Psoas muscle (tissue), 8 donors: Measurements from ENCODE around the gene KDM3A. TPM values are rescaled to one million over a fixed set of nuclear protein-coding genes. Genes with fewer than 3 reads are reported as not detected.

ENCODE experiments used
- ATAC-seq, 4 donors: fragments of 200-7000 bp; cut with Tn5 transposase; one replicate each; pipeline ENCODE4 v1.9.1; 2020; ENCODE audit warnings: moderate library complexity in 3 of 4, mild to moderate bottlenecking in 2 of 4
- DNase-seq, 2 donors: peaks; one replicate each; pipeline ENCODE4 v3.0.0-alpha.2; 2020
- H3K27ac ChIP-seq: fragments of 200-600 bp; one replicate; pipeline ENCODE4 v1.8.0; 2022
- H3K27me3 ChIP-seq, 3 donors: fragments of 200-600 bp in 1 of 3; one replicate each; pipeline versions ENCODE4 v1.6.1 to v1.8.0; 2013 to 2022; ENCODE audit warnings: low read length in 2 of 3, mild to moderate bottlenecking in 2 of 3, moderate library complexity in 1 of 3; ENCODE audit not compliant: insufficient read depth in 3 of 3
- H3K36me3 ChIP-seq, 2 donors: fragments of 200-600 bp in 1 of 2; one replicate each; pipeline versions ENCODE4 v1.6.1 to v1.8.0; 2013 to 2022; ENCODE audit warnings: low read depth in 1 of 2, mild to moderate bottlenecking in 1 of 2, moderate library complexity in 1 of 2; ENCODE audit not compliant: insufficient read depth in 1 of 2
- H3K4me1 ChIP-seq: fragments of 200-600 bp; one replicate; pipeline ENCODE4 v1.8.0; 2022
- H3K4me3 ChIP-seq: fragments of 200-600 bp; one replicate; pipeline ENCODE4 v1.8.0; 2022; ENCODE audit warnings: mild to moderate bottlenecking
- H3K9me3 ChIP-seq: fragments of 200-600 bp; one replicate; pipeline ENCODE4 v1.8.0; 2022
- CTCF ChIP-seq: fragments of 200-600 bp; IDR thresholded peaks from one replicate; pipeline ENCODE4 v1.8.0; 2022; ENCODE audit warnings: antibody characterized with exemption
- WGBS, 3 donors: extraction: QIAGEN DNeasy Blood & Tissue Kit; methylation state at CpG; one replicate each; pipeline versions ENCODE4 v1.1.6 to v1.1.7; 2013; 5-methylcytosine and 5-hydroxymethylcytosine counted together
- intact Hi-C, 2 donors: fragments of 100-400 bp; cut with DNase I; formaldehyde crosslinking; loops; one replicate each; pipeline versions ENCODE4 v1.11.0 to v1.14.2; 2022
- polyA plus RNA-seq, 3 donors: library from polyadenylated mRNA; stranded (reverse); fragments of 200-250 nt; gene quantifications; one replicate each; pipeline ENCODE4 v1.2.3, GENCODE V29; 2013
- total RNA-seq, 4 donors: library from RNA; stranded (reverse); fragmentation: NEBNext Ultra II Directional in 2 of 4; extraction: Animal tissue kit (Norgen Biotek cat#: 25700) in 2 of 4; gene quantifications; one replicate each; pipeline versions ENCODE4 v1.2.1 to v1.2.4, GENCODE V29; 2021 to 2023
- donor health status: healthy with polysubstance abuse.
- donor health status: DM: no; HTN: no; CAD: no; lungs with moderate emphysema.
- donor health status: Bipolar disorder and iron deficiency.
- donor health status: healthy.
- donor health status: DM: yes; HTN: yes; CAD: no.
- donor health status: DM: no; HTN: no; CAD: no.
- donor health status: DM: no; HTN: no; CAD: no.
- donor health status: DM: yes; HTN: yes; CAD: no.

The KDM3A gene
- total and polyA plus RNA-seq, 7 donors = 12.2 to 34.7 (median 23.5) TPM

- peak overlapping the region; percentile 46 for H3K4me3 ChIP-seq
- TF ChIP-seq CTCF = peak; percentile 46
- H3K4me1 ChIP-seq = peaks cover 23% of the 10 kb centered on the region
- ATAC-seq (peak; percentile 75 to 83 (median 82)), DNase-seq (peak; percentile 25 to 52)
- H3K27ac ChIP-seq = peak overlapping the region; percentile 51
- intact Hi-C loops = loop anchor here in 1 of 2 donors (2.0 kb wide), 1 partner anchor 44 kb away; the partner anchor contains the start of gene KDM3A
- WGBS, 3 donors = 35 to 41% (median 40%) methylated on average over 6 of the region's 6 CpGs
- H3K9me3 ChIP-seq = no peaks in the 10 kb centered on the region
- H3K36me3 ChIP-seq = no peaks in the 10 kb centered on the region
- no peaks in the 10 kb centered on the region for H3K27me3 ChIP-seq
Measured at GRCh38 chr2:86396291-86396785, 44.8 kb upstream of the KDM3A start.

- intact Hi-C loops = loop anchor here in 1 of 2 donors (2.0 kb wide), 1 partner anchor 43 kb away; the partner anchor contains the start of gene KDM3A
- no peak for TF ChIP-seq CTCF
- Histone ChIP-seq H3K9me3 (no peaks in the 10 kb centered on the region), H3K4me3 (no peak overlapping the region), H3K4me1 (peaks cover 23% of the 10 kb centered on the region), H3K27me3 (no peaks in the 10 kb centered on the region), H3K27ac (no peak overlapping the region), H3K36me3 (no peaks in the 10 kb centered on the region)
- peak in 1 of 4 donors; percentile 16 for ATAC-seq
- WGBS, 3 donors = 47 to 53% (median 51%) methylated on average over 6 of the region's 6 CpGs
- no peak for DNase-seq
Measured at GRCh38 chr2:86397986-86398385, 43.2 kb upstream of the KDM3A start.

- intact Hi-C loops = no loop called here
- TF ChIP-seq CTCF = no peak
- Histone ChIP-seq H3K27ac (no peak overlapping the region), H3K4me1 (peaks cover 17% of the 10 kb centered on the region), H3K27me3 (no peaks in the 10 kb centered on the region), H3K36me3 (no peaks in the 10 kb centered on the region), H3K4me3 (no peak overlapping the region), H3K9me3 (no peaks in the 10 kb centered on the region)
- 78 to 86% (median 83%) methylated on average over 7 of the region's 7 CpGs for WGBS, 3 donors
- DNase-seq (no peak), ATAC-seq (no peak)
Measured at GRCh38 chr2:86398500-86399474, 42.4 kb upstream of the KDM3A start.

GRCh38 chr2:86400321-86400720, 40.9 kb upstream of the KDM3A start:
- 51 to 61% (median 57%) methylated on average over 1 of the region's 1 CpG for WGBS, 3 donors
- no peak overlapping the region for H3K4me3 ChIP-seq
- TF ChIP-seq CTCF = no peak
- H3K27me3 ChIP-seq = no peaks in the 10 kb centered on the region
- intact Hi-C loops = no loop called here
- no peaks in the 10 kb centered on the region for H3K9me3 ChIP-seq
- peaks cover 7% of the 10 kb centered on the region for H3K4me1 ChIP-seq
- no peak overlapping the region for H3K27ac ChIP-seq
- DNase-seq = no peak
- no peaks in the 10 kb centered on the region for H3K36me3 ChIP-seq
- ATAC-seq = no peak
